Endodermal cell (in vitro differentiated cells): ENCODE data around the gene GRIK4. TPM values are rescaled to one million over a fixed set of nuclear protein-coding genes. Genes with fewer than 3 reads are reported as not detected.

Experiments used
- DNase-seq: peaks from one replicate; pipeline ENCODE4 v3.0.0-alpha.2; 2017
- H3K27ac ChIP-seq: 2 replicates; pipeline ENCODE4 v1.5.1; 2013; ENCODE audit warnings: mild to moderate bottlenecking, low read depth, low read length, moderate library complexity
- H3K27me3 ChIP-seq: 2 replicates; pipeline ENCODE4 v1.6.1; 2013; ENCODE audit warnings: mild to moderate bottlenecking, low read length, moderate library complexity; ENCODE audit not compliant: insufficient read depth, control insufficient read depth, poor library complexity, severe bottlenecking
- H3K36me3 ChIP-seq: 2 replicates; pipeline ENCODE4 v1.7.0; 2013; ENCODE audit warnings: mild to moderate bottlenecking, low read length, moderate library complexity; ENCODE audit not compliant: control insufficient read depth, insufficient read depth
- H3K4me1 ChIP-seq: one replicate; pipeline ENCODE4 v1.7.0; 2013; ENCODE audit warnings: low read length; ENCODE audit not compliant: control insufficient read depth, insufficient read depth
- H3K4me3 ChIP-seq: 2 replicates; pipeline ENCODE4 v1.5.1; 2013; ENCODE audit warnings: mild to moderate bottlenecking, low read length, moderate library complexity
- H3K9ac ChIP-seq: 2 replicates; pipeline ENCODE4 v1.6.1; 2013; ENCODE audit warnings: mild to moderate bottlenecking, low read length, moderate library complexity; ENCODE audit not compliant: poor library complexity, severe bottlenecking; ENCODE audit errors: extremely low read depth
- H3K9me3 ChIP-seq: 2 replicates; pipeline ENCODE4 v1.6.1; 2013; ENCODE audit warnings: mild to moderate bottlenecking, low read length, moderate library complexity; ENCODE audit not compliant: control insufficient read depth
- H3K27ac Mint-ChIP-seq: 2 replicates; pipeline ENCODE4 v1.8.0; 2020; ENCODE audit warnings: mixed read lengths
- H3K27me3 Mint-ChIP-seq: 2 replicates; pipeline ENCODE4 v1.8.0; 2021; ENCODE audit warnings: mild to moderate bottlenecking, mixed read lengths; ENCODE audit not compliant: insufficient read depth
- H3K36me3 Mint-ChIP-seq: 2 replicates; pipeline ENCODE4 v1.8.0; 2020; ENCODE audit warnings: low read depth, mixed read lengths
- H3K4me1 Mint-ChIP-seq: 2 replicates; pipeline ENCODE4 v1.8.0; 2020; ENCODE audit warnings: mixed read lengths
- H3K4me3 Mint-ChIP-seq: 2 replicates; pipeline ENCODE4 v1.8.0; 2020; ENCODE audit warnings: mild to moderate bottlenecking, moderate library complexity, mixed read lengths
- H3K9me3 Mint-ChIP-seq: 2 replicates; pipeline ENCODE4 v1.8.0; 2020; ENCODE audit warnings: mild to moderate bottlenecking, mixed read lengths
- CTCF ChIP-seq: fragments of 200-600 bp; sonication (generic); conservative IDR thresholded peaks from 2 replicates; pipeline ENCODE4 v1.5.0; 2021; ENCODE audit warnings: antibody characterized with exemption, mild to moderate bottlenecking
- WGBS, 2 experiments: methylation state at CpG; one replicate each; pipeline versions ENCODE4 v1.1.5 to v1.1.7; 2013; ENCODE audit warnings: missing lambda C conversion rate in 2 of 2, mixed read lengths in 1 of 2; ENCODE audit not compliant: insufficient coverage in 1 of 2, insufficient read length in 1 of 2; 5-methylcytosine and 5-hydroxymethylcytosine counted together
- total RNA-seq, 2 donors: library from RNA; stranded (reverse); fragmentation: NEBNext Ultra II Directional in 1 of 2; extraction: Animal tissue kit (Norgen Biotek cat#: 25700) in 1 of 2; gene quantifications; 2 replicates in 1 of 2; 3 replicates in 1 of 2; pipeline ENCODE4 v1.2.1, GENCODE V29; 2021

The GRIK4 gene
- total RNA-seq, 2 donors from 2014 or later: 1.7 to 3.5 TPM

DNA sequence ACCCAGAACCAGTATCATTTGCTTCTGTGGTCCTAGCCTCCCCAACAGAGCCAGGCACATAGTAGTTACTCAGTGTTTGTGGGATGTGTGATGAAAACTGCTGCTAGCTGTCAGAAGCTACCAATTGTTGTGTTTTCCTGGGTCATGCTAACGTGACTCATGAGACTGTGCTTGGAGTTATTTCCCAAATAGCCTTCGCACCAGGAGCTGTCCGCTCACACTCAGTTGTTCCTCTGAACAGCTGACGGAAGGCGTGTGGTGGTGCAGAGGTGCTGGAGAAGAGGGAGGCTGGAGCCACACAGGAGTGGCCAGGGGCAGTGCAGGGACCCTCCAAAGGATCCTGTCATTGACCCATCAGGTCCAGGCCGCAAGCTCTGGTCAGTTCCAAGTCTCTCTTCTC, 458.4 kb downstream of the GRIK4 start:
- Mint-ChIP-seq H3K27ac (no peak overlapping the region), H3K4me3 (no peak overlapping the region), H3K36me3 (no peaks in the 10 kb centered on the region), H3K9me3 (no peaks in the 10 kb centered on the region), H3K27me3 (no peaks in the 10 kb centered on the region), H3K4me1 (peaks cover 10% of the 10 kb centered on the region)
- H3K9me3 ChIP-seq: no peaks in the 10 kb centered on the region
- H3K4me1 ChIP-seq: no peaks in the 10 kb centered on the region
- H3K4me3 ChIP-seq: no peak overlapping the region
- 96 to 97% methylated on average over 5 to 6 of the region's 6 CpGs for whole genome bisulfite sequencing, 2 experiments
- H3K36me3 ChIP-seq: no peaks in the 10 kb centered on the region
- no peak overlapping the region for H3K27ac ChIP-seq
- no peak for DNase-seq
- no peaks in the 10 kb centered on the region for H3K27me3 ChIP-seq
- no peak for TF ChIP-seq CTCF
- H3K9ac ChIP-seq: no peak overlapping the region

GRCh38 chr11:120971825-120972224, 460.3 kb downstream of the GRIK4 start:
- DNase-seq: no peak
- TF ChIP-seq CTCF: no peak
- Histone ChIP-seq H3K4me3 (no peak overlapping the region), H3K36me3 (no peaks in the 10 kb centered on the region), H3K9me3 (no peaks in the 10 kb centered on the region), H3K4me1 (no peaks in the 10 kb centered on the region), H3K27ac (no peak overlapping the region), H3K9ac (no peak overlapping the region), H3K27me3 (no peaks in the 10 kb centered on the region)
- Mint-ChIP-seq H3K27ac (no peak overlapping the region), H3K4me1 (peaks cover 16% of the 10 kb centered on the region), H3K9me3 (no peaks in the 10 kb centered on the region), H3K4me3 (no peak overlapping the region), H3K27me3 (no peaks in the 10 kb centered on the region), H3K36me3 (no peaks in the 10 kb centered on the region)
- 90 to 92% methylated on average over 3 to 4 of the region's 4 CpGs for WGBS, 2 experiments

DNA sequence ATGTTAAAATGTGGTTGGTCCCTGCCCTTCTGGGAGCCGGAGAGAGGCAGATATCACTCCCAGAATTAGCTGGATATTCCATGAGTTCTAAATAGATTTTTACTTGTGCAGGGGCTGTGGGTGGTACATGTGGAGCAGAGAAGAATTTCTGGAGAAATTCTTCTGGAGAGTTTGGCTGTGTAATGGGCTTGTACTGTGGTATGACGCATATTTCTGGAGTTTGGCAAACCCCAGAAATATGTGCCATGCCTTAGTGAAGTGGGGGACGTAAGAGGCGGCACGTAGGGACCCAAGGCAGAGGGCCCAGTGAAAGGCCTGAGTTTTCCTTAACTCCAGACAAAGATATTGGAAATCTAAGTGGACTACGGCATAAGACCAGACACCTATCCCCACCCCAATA, 461.1 kb downstream of the GRIK4 start:
- Histone ChIP-seq H3K36me3 (no peaks in the 10 kb centered on the region), H3K27ac (no peak overlapping the region), H3K9ac (no peak overlapping the region), H3K4me3 (no peak overlapping the region), H3K27me3 (no peaks in the 10 kb centered on the region), H3K4me1 (no peaks in the 10 kb centered on the region), H3K9me3 (no peaks in the 10 kb centered on the region)
- H3K27me3 Mint-ChIP-seq: no peaks in the 10 kb centered on the region
- DNase-seq: no peak
- H3K27ac Mint-ChIP-seq: no peak overlapping the region
- TF ChIP-seq CTCF: no peak
- H3K9me3 Mint-ChIP-seq: no peaks in the 10 kb centered on the region
- H3K4me1 Mint-ChIP-seq: peaks cover 16% of the 10 kb centered on the region
- no peaks in the 10 kb centered on the region for H3K36me3 Mint-ChIP-seq
- 96 to 98% methylated on average over 4 to 5 of the region's 6 CpGs for WGBS, 2 experiments
- no peak overlapping the region for H3K4me3 Mint-ChIP-seq
